GM03348 (cell line): Measurements from ENCODE around the gene SMNDC1.
A peak's percentile ranks its signal among the peaks of the same experiment; 100 is the strongest.
"Not testable (repeated sequence)": the region's sequence is repeated elsewhere in the genome, so short reads cannot be mapped to it uniquely, and the experiment has no call there.

ENCODE experiments used
- DNase-seq: peaks from one replicate; pipeline ENCODE4 v3.0.0; 2012; ENCODE audit warnings: low spot score

The SMNDC1 gene

GRCh38 chr10:110279407-110279986, 25.2 kb downstream of the SMNDC1 start:
- peak; percentile 71 for DNase-seq

DNA sequence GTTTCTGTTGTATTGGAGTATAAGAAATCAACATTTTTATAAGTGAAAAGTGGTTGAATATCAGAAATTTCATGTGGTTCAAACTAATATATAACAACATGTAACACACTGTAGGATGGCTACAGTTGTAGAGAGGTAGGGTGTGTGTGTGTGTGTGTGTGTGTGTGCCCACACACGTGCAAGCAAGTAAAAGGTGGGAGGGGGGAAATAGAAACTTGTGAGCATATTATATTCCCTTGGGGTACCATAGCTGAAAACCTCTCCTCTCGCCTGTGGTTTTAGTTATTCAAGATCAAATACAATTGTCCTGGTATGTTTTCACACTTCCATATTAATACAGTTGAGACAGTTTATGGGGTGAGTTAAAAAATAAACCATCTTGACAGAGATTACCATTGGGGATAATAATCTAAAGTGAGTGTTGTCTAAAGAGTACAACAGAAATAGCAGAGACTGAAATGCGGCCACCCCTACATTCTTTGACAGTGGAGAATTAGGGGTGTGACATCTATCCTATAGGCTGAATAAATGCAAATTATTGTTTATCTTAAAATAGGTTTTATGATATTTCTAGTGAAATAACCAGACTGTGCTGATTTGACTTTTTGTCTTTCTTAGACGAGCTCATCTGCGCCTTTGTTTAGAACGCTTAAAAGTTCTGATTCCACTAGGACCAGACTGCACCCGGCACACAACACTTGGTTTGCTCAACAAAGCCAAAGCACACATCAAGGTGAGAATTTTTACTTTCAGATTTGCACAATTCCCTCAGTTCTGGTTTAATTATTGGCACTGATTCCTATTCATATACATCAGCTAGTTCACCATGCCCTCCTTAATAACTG, 25.9 kb downstream of the SMNDC1 start:
- DNase-seq: no peak

GRCh38 chr10:110277591-110277990, 27.1 kb downstream of the SMNDC1 start:
- no peak for DNase-seq

GRCh38 chr10:110276603-110277002, 28.1 kb downstream of the SMNDC1 start:
- no peak for DNase-seq

DNA sequence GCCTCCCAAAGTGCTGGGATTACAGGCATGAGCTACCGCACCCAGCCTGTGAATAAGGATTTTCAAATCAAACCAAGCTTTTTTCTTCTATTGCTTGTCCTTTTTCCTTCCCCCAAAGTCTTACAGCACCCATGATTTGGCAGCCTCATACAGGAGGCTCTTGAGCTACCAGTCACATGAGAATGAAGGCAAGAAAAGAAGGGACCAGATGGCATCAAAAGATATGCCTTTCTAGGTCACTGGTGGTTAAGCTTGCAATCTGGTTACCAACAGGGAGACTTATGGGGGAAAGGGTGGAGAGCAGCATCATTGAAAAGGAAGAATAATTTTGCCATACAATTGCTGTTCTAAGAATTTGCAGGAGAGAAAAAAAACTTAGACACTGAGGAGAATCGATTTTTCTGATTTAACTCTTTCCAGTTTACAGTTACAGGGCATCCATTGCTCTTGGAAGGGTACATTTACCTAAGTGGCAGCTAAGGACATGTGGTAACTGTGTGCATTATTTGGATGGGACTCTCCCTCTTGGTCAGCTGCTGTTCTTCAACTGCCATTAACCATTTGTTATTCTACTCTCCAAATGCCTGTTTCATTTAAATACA, 29.5 kb downstream of the SMNDC1 start:
- DNase-seq: no peak

DNA sequence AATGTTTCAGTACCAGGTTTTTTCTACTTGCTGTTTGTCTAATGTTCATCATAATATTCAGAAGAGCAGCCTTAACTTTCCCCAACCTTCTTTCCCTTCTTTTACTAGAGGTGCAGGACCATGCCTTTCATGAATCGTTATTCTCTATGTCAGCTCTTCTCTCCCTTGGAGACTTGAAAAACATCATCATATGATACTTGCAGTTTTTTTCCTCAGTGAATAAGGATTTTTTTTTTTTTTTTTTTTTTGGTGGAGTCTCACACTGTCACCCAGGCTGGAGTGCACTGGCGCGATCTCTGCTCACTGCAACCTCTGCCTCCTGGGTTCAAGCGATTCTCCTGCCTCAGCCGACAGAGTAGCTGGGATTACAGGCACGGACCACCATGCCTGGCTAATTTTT, 30.1 kb downstream of the SMNDC1 start:
- no peak for DNase-seq

DNA sequence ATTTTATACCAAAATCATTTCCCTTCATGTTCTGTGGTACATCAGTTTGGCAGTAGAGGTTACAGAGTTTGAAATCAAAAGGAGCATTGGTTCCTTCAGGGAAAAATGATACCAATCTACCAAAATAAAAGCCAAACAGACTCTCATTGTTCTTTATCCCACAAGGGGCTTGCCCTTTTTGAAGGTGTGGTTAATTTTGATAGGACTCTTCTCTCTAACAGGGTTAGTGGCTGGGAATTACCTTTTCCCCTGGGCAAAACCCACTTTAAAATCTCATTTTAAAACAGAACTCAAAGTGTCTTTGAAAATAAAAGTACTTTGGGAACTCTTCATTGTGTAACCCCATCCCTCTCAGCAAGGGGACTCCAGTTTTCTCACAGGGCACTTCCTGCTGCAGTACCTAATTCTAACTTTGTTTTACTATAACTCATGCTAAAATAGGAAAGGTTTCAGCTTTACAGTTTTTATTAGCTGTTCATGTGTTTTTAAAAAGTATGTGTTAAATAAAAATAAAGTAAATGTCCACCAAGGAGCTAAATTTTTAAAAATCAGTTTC, 30.6 kb downstream of the SMNDC1 start:
- no peak for DNase-seq

GRCh38 chr10:110273474-110273873, 31.2 kb downstream of the SMNDC1 start:
- peak; percentile 54 for DNase-seq

DNA sequence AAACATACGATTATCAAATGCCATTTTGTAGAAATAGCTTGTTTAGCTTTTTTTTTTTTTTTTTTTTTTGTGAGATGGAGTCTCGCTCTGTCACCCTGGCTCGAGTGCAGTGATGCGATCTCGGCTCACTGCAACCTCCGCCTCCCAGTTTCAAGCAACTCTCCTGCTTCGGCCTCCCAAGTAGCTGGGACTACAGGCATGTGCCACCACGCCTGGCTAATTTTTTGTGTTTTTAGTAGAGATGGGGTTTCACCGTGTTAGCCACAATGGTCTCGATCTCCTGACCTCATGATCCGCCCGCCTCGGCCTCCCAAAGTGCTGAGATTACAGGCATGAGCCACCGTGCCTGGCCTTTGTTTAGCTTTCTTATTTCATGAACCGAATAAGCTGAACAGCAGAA, 31.7 kb downstream of the SMNDC1 start:
- DNase-seq: not testable (repeated sequence)

- DNase-seq: peak; percentile 7
These were observed 35.1 kb downstream of the SMNDC1 start for GRCh38 chr10:110269374-110270318.

DNA sequence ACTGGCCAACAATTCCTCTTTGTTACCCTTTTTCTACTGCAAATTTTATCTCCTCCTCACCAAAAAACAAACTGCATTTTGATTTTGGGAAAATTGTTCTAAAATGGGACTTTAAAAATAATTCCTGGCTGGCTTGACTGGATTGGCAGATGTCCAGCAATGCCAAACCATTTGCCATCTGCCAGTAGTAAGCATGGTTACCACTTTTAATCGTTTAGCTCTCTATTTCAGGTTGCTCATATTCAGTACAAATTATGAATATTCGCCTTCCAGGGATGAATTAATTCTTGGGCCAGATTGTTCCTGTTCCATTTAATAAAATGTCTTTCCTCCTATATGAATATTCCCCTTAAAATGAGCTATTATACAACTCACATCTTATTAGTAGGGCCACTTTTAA, 35.7 kb downstream of the SMNDC1 start:
- DNase-seq: no peak

DNA sequence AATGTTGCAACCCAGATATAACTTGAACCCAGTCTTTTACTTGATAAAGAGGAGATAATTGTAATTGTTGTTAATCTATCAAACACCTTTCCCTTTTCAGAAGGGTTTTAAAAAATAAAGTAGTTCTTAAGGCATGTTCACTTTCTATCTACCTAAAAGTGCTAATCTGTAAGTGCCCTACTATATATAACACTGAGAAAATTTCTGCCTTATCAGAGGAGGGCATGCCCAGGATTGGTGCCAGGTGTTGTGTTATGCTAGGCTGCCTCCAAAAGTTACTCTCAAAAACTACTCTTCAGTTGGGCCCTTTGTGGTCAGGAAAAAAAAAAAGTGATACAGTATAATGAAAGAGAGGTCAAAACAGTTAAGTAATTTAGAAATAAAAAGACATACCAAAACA, 36.3 kb downstream of the SMNDC1 start:
- no peak for DNase-seq

- no peak for DNase-seq
These were observed 37.4 kb downstream of the SMNDC1 start for GRCh38 chr10:110267276-110267675.

DNA sequence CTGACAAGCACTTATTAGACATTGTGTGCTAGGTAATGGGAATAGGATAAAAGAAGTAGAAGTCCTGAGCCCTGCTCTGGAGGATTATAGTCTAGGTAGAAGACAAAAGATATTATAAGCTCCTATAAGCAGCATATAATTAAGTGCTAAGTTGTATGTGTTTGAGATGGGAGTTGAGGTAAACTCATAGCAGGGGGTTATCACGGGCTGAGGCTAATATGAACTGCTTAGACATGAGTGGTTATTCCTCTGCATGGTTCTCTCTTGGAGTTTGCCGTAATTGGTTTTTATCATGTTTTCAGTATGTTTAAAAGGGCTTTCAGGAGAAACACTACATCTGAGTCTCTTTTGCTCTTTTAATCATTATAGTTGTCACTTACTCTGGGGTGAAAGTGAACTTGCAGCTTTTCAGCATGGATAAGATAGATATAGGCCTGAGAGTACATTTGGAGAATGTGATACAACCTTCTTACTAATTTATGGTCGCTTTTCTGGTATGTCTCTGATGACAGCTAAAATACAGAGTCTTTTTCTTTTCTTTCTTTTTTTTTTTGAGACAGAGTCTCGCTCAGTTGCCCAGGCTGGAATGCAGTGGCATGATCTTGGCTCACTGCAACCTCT, 39.0 kb downstream of the SMNDC1 start:
- DNase-seq: no peak

- DNase-seq: no peak
These were observed 41.6 kb downstream of the SMNDC1 start for GRCh38 chr10:110263164-110263563.

GRCh38 chr10:110260746-110261477, 43.8 kb downstream of the SMNDC1 start:
- no peak for DNase-seq

DNA sequence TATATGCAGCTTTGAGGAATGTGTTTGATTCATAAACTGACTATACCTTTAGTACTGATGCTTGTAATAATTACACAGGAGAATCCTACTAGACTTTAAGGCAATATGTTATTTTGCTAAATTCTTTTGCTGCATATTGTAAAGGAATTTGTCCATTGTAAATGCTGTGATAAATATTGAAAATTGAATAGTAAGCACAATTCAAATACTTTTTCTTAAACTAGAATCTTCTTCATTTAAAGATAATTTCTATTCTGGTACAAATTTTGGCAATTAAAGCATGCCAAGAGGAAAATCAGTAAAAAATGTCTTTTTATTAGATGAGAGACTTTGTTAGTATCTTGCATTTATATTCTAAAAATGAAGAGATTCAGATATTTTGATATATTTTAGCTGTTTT, 45.4 kb downstream of the SMNDC1 start:
- no peak for DNase-seq

GRCh38 chr10:110258542-110258941, 46.2 kb downstream of the SMNDC1 start:
- DNase-seq: no peak

DNA sequence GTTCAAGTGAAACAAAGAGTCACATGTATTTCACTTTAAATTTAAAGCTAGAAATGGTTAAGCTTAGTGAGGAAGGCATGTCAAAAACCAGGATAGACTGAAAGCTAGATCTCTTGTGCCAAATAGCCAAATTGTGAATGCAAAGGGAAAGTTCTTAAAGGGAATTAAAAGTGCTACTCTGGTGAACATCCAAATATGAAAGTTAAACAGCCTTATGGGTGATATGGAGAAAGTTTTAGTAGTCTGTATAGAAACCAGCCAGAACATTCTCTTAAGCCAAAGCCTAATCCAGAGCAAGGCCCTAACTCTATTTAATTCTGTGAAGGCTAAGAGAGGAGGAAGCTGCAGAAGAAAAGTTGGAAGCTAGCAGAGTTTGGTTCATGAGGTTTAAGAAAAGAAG, 50.3 kb downstream of the SMNDC1 start:
- DNase-seq: no peak

GRCh38 chr10:110252151-110252550, 52.6 kb downstream of the SMNDC1 start:
- no peak for DNase-seq

GRCh38 chr10:110251392-110251791, 53.3 kb downstream of the SMNDC1 start:
- DNase-seq: not testable (repeated sequence)
